ENCODE data around the gene DLGAP3.
"Not testable (repeated sequence)": the region's sequence is repeated elsewhere in the genome, so short reads cannot be mapped to it uniquely, and the experiment has no call there.

The DLGAP3 gene

GRCh38 chr1:34827341-34827941 is 102.0 kb downstream of the DLGAP3 start:
- DNase-seq: no peak

GRCh38 chr1:34825455-34826091 is 103.9 kb downstream of the DLGAP3 start:
- no peak for DNase-seq

- no peak for DNase-seq
Measured at GRCh38 chr1:34824817-34825454, 104.5 kb downstream of the DLGAP3 start.

GRCh38 chr1:34822202-34822601 is 107.2 kb downstream of the DLGAP3 start:
- DNase-seq: no peak

GRCh38 chr1:34818862-34819261 is 110.6 kb downstream of the DLGAP3 start:
- DNase-seq: not testable (repeated sequence)

GRCh38 chr1:34816778-34817177 is 112.7 kb downstream of the DLGAP3 start:
- no peak for DNase-seq

GRCh38 chr1:34816332-34816731 is 113.1 kb downstream of the DLGAP3 start:
- DNase-seq: no peak

All from amniotic stem cell (primary cell).